Measurements from ENCODE around the gene SF3B5.

The SF3B5 gene

DNA sequence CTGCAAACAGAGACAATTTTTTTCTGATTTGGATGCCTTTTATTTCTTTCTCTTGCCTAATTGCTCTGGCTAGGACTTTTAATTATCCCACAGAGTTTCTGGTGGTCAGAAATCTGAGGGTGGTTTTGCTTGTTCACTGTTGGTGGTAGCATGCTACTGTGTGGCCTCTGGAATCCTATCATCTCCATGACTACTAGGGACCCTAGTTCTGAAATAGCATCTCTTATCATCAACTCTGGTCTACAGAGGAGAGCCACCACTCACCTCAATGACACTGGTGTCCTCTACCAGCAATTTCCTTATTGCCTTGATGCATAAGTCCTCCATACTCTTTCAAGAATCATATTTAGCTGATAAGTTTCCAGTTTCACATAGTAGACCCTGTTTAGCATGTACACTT, 27.5 kb upstream of the SF3B5 start:
- TF ChIP-seq EZH2 (IDR thresholded peaks at IDR 0.05), result no peak
- TF ChIP-seq POLR2AphosphoS5 (IDR thresholded peaks at IDR 0.05; ENCODE audit: borderline replicate concordance, low read depth, low read length), result no peak
- TF ChIP-seq FOXP2 (optimal IDR thresholded peaks at IDR 0.05; ENCODE audit: control extremely low read depth, extremely low read length, insufficient read depth), result no peak
- Histone ChIP-seq H3K9me3 (ENCODE audit: low read depth, low read length) (no peaks in the 10 kb centered on the region), H3K27ac (no peak overlapping the region), H3K9ac (ENCODE audit: insufficient read length) (no peak overlapping the region), H3K4me3 (no peak overlapping the region), H3K36me3 (ENCODE audit: insufficient read depth, low read length) (no peaks in the 10 kb centered on the region)
- DNase-seq (ENCODE audit: low read depth, low spot score), result no peak

DNA sequence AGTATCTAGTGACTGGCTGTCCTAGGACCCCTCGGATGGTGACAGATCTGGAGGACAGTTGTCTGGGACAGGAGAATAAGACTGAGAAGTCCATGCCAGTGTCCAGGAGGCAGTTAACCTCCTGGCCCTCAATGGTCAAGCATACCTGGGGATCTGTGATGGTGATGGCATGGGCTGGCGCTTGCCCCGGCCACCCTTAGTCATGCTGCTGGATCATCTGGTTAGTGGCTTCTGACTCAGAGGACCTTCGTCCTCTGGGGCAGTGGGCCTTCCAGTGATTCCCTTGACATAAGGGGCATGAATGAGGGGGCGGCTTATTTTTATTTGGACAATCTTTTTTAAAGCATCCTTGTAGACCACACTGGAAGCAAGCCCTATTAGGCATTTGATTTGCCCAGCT, 24.0 kb upstream of the SF3B5 start:
- Histone ChIP-seq H3K27ac (no peak overlapping the region), H3K4me3 (no peak overlapping the region), H3K9ac (ENCODE audit: insufficient read length) (no peak overlapping the region), H3K36me3 (ENCODE audit: insufficient read depth, low read length) (no peaks in the 10 kb centered on the region), H3K9me3 (ENCODE audit: low read depth, low read length) (no peaks in the 10 kb centered on the region)
- TF ChIP-seq EZH2 (IDR thresholded peaks at IDR 0.05) (no peak), FOXP2 (optimal IDR thresholded peaks at IDR 0.05; ENCODE audit: control extremely low read depth, extremely low read length, insufficient read depth) (no peak), POLR2AphosphoS5 (IDR thresholded peaks at IDR 0.05; ENCODE audit: borderline replicate concordance, low read depth, low read length) (no peak)
- DNase-seq (ENCODE audit: low read depth, low spot score), result no peak

DNA sequence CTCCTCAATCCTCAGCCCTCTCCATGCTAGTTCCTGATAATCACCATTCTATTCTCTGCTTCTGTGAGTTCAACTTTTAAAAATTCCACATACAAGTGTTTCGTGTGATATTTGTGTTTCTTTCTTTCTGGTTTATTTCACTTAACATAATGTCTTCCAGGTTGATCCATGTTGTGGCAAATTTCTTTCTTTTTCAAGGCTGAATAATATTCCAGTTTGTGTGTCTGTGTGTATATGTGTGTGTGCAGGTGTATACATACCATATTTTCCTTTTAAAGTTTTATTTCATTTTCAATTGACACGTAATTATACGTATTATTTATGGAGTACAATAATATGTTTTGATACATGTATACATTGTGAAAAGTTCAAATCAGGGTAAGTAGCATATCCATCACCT, 19.8 kb upstream of the SF3B5 start:
- H3K4me3 ChIP-seq, result no peak overlapping the region
- no peak for TF ChIP-seq EZH2 (IDR thresholded peaks at IDR 0.05)
- TF ChIP-seq FOXP2 (optimal IDR thresholded peaks at IDR 0.05; ENCODE audit: control extremely low read depth, extremely low read length, insufficient read depth), result no peak
- TF ChIP-seq POLR2AphosphoS5 (IDR thresholded peaks at IDR 0.05; ENCODE audit: borderline replicate concordance, low read depth, low read length), result no peak
- no peak overlapping the region for H3K9ac ChIP-seq (ENCODE audit: insufficient read length)
- DNase-seq (ENCODE audit: low read depth, low spot score), result no peak
- H3K36me3 ChIP-seq (ENCODE audit: insufficient read depth, low read length), result no peaks in the 10 kb centered on the region
- no peak overlapping the region for H3K27ac ChIP-seq
- no peaks in the 10 kb centered on the region for H3K9me3 ChIP-seq (ENCODE audit: low read depth, low read length)

DNA sequence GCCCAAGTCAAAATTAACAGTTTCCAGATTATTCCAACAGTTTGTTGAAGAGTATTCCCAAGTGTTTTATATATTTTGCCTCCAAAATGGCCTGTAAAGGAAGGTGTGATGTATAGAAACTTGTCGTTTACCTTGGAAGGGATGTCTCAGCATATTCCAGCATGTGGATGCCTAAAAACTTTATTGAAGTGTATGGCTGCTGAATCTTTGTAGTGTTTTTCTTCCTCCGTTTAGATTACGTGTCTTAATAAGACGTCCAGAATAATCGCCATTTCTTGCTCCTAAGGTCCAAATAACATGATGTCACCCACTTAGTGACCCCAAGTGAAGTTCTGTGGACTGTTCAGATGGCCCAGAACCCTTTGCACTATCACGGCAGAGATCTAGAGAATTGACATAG, 18.0 kb upstream of the SF3B5 start:
- DNase-seq (ENCODE audit: low read depth, low spot score), result no peak
- TF ChIP-seq FOXP2 (optimal IDR thresholded peaks at IDR 0.05; ENCODE audit: control extremely low read depth, extremely low read length, insufficient read depth), result no peak
- TF ChIP-seq POLR2AphosphoS5 (IDR thresholded peaks at IDR 0.05; ENCODE audit: borderline replicate concordance, low read depth, low read length), result no peak
- H3K9ac ChIP-seq (ENCODE audit: insufficient read length), result no peak overlapping the region

DNA sequence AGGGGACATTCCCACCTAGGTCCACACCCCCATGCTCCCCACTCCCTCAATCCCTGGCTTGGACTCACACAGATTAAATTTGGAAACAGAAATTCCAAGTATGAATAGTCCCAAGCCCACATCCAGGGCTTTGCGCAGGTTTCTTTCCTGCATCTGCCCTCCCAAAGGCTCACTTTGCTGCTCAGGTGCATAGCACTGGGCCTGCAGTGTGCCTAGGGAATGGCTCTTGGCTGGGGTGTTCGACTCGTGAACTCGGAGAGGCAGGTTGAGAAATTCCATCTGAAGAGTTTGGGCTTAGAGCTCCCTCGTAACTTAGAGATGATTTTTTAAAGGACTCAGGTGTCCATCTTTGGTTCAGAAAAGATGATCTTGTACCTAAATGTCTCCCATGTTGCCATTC, 14.8 kb upstream of the SF3B5 start:
- Histone ChIP-seq H3K4me3 (no peak overlapping the region), H3K36me3 (ENCODE audit: insufficient read depth, low read length) (no peaks in the 10 kb centered on the region), H3K9ac (ENCODE audit: insufficient read length) (no peak overlapping the region), H3K27ac (no peak overlapping the region), H3K9me3 (ENCODE audit: low read depth, low read length) (no peaks in the 10 kb centered on the region)
- no peak for TF ChIP-seq EZH2 (IDR thresholded peaks at IDR 0.05)
- no peak for DNase-seq (ENCODE audit: low read depth, low spot score)

More for the DNA sequence above, 18.0 kb upstream of the SF3B5 start:
- no peaks in the 10 kb centered on the region for H3K9me3 ChIP-seq (ENCODE audit: low read depth, low read length)
- no peak overlapping the region for H3K4me3 ChIP-seq
- no peak overlapping the region for H3K27ac ChIP-seq
- H3K36me3 ChIP-seq (ENCODE audit: insufficient read depth, low read length), result no peaks in the 10 kb centered on the region

DNA sequence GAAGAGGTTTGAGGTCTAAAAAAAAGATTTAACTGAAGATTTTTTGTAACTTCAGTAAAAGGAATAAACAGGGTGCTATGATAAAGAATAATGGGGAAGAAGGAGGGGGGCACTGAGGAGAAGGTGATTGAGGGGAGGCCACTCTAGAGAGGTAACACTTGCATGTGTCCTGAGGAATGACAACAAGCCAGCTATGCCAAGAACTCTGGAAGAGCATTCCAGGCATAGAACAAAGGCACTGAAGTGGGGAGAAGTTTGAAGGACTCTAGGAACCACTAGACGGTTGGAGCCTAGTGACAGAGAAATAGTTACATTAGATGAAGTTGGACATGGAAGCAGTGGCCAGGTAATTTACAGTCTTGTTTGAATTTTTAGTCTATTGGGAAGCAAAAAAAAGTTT, 10.8 kb upstream of the SF3B5 start:
- DNase-seq (ENCODE audit: low read depth, low spot score), result no peak
- no peak overlapping the region for H3K4me3 ChIP-seq
- H3K9me3 ChIP-seq (ENCODE audit: low read depth, low read length), result no peaks in the 10 kb centered on the region
- no peak overlapping the region for H3K27ac ChIP-seq
- H3K36me3 ChIP-seq (ENCODE audit: insufficient read depth, low read length), result no peaks in the 10 kb centered on the region
- TF ChIP-seq POLR2AphosphoS5 (IDR thresholded peaks at IDR 0.05; ENCODE audit: borderline replicate concordance, low read depth, low read length) (no peak), EZH2 (IDR thresholded peaks at IDR 0.05) (no peak), FOXP2 (optimal IDR thresholded peaks at IDR 0.05; ENCODE audit: control extremely low read depth, extremely low read length, insufficient read depth) (no peak)
- no peak overlapping the region for H3K9ac ChIP-seq (ENCODE audit: insufficient read length)

DNA sequence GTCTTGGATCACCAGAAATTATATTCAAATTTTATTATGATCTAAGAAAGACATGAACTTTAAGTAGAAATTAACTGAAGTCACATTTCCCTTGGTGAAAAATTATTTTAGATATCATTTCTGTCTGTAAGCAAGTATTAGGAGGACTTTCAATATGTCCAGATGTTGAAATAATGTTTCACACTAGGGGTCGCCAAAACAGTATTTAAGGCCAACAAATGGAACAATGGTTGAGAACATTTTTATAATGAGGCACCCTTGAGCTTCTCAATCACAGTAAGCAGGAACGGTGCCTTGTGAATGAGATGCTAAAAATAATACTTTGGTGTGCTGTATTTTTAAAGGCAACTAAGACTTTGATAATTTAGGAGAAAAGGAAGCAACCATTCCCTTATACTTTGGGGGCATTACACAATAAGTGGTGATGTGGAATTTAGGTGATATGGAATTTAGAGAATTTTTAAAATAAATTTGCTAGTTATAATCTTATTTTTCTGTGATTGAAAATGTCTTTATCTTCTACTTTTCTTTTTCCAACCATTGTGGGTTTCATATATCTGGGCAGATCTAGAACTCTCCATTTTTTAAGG, 9.6 kb upstream of the SF3B5 start:
- Histone ChIP-seq H3K9me3 (ENCODE audit: low read depth, low read length) (no peaks in the 10 kb centered on the region), H3K27ac (no peak overlapping the region), H3K4me3 (no peak overlapping the region), H3K9ac (ENCODE audit: insufficient read length) (no peak overlapping the region), H3K36me3 (ENCODE audit: insufficient read depth, low read length) (no peaks in the 10 kb centered on the region)
- peak; percentile 51 for DNase-seq (ENCODE audit: low read depth, low spot score)
- TF ChIP-seq FOXP2 (optimal IDR thresholded peaks at IDR 0.05; ENCODE audit: control extremely low read depth, extremely low read length, insufficient read depth) (no peak), POLR2AphosphoS5 (IDR thresholded peaks at IDR 0.05; ENCODE audit: borderline replicate concordance, low read depth, low read length) (no peak), EZH2 (IDR thresholded peaks at IDR 0.05) (no peak)

DNA sequence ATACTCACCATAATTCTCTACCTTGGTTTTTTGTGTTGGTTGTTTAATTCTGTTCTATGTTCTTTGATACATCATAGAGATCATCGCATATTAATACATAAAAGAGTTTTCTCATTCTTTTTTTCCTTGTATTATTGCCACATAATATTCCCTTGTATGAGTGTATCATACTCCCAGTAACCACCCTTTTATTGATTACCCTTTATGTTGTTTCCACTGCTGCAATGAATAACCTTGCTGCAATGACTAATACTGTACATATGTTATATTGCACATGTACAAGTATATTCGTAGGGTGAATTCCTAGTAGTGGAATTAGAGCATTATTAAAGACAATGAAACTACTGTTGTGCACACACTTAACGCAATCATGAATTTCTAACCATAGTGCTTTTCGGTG, 9.1 kb upstream of the SF3B5 start:
- H3K27ac ChIP-seq, result no peak overlapping the region
- TF ChIP-seq FOXP2 (optimal IDR thresholded peaks at IDR 0.05; ENCODE audit: control extremely low read depth, extremely low read length, insufficient read depth), result no peak
- no peak for TF ChIP-seq POLR2AphosphoS5 (IDR thresholded peaks at IDR 0.05; ENCODE audit: borderline replicate concordance, low read depth, low read length)
- no peak for TF ChIP-seq EZH2 (IDR thresholded peaks at IDR 0.05)
- no peak for DNase-seq (ENCODE audit: low read depth, low spot score)

DNA sequence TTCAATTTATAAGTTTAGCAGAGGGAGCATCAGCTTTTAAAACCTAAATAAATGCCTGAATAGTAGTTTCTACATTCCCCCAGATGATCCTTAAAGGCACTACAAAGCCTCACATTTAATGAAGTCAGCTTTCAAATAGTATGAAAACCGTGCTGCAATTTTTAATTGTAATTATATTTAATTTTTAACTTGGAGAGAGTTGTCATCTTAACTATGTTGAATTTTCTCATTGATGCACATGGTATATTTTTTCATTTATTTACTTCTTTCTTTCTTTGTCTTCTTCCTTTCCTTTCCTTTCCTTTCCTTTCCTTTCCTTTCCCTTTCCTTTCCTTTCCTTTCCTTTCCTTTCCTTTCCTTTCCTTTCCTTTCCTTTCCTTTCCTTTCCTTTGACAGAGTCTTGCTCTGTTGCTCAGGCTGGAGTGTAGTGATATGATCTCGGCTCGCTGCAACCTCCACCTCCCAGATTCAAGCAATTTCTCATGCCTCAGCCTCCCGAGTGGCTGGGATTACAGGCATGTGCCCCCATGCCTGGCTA, 7.7 kb upstream of the SF3B5 start:
- no peak overlapping the region for H3K4me3 ChIP-seq
- DNase-seq (ENCODE audit: low read depth, low spot score), result no peak
- H3K27ac ChIP-seq, result no peak overlapping the region
- H3K9me3 ChIP-seq (ENCODE audit: low read depth, low read length), result no peaks in the 10 kb centered on the region
- H3K9ac ChIP-seq (ENCODE audit: insufficient read length), result no peak overlapping the region
- TF ChIP-seq POLR2AphosphoS5 (IDR thresholded peaks at IDR 0.05; ENCODE audit: borderline replicate concordance, low read depth, low read length) (no peak), FOXP2 (optimal IDR thresholded peaks at IDR 0.05; ENCODE audit: control extremely low read depth, extremely low read length, insufficient read depth) (no peak), EZH2 (IDR thresholded peaks at IDR 0.05) (no peak)
- no peaks in the 10 kb centered on the region for H3K36me3 ChIP-seq (ENCODE audit: insufficient read depth, low read length)

More for the DNA sequence above, 9.1 kb upstream of the SF3B5 start:
- no peaks in the 10 kb centered on the region for H3K9me3 ChIP-seq (ENCODE audit: low read depth, low read length)
- no peak overlapping the region for H3K4me3 ChIP-seq
- H3K36me3 ChIP-seq (ENCODE audit: insufficient read depth, low read length), result no peaks in the 10 kb centered on the region
- no peak overlapping the region for H3K9ac ChIP-seq (ENCODE audit: insufficient read length)
